Esophagus muscularis mucosa (tissue), 4 donors: ENCODE results near the gene KLHL42.

Experiments used
- EP300 ChIP-seq: sonication (generic); formaldehyde crosslinking; IDR thresholded peaks from one replicate; pipeline ENCODE4 v1.6.1; 2017; ENCODE audit warnings: antibody characterized with exemption
- POLR2A ChIP-seq: fragments of 450-650 bp; IDR thresholded peaks from one replicate; pipeline ENCODE4 v1.6.1; 2017; ENCODE audit warnings: antibody characterized with exemption, moderate library complexity, mild to moderate bottlenecking, low read depth
- POLR2AphosphoS5 ChIP-seq, 2 donors: sonication (generic); formaldehyde crosslinking; IDR thresholded peaks; one replicate each; pipeline ENCODE4 v1.6.1; 2017; ENCODE audit warnings: antibody characterized with exemption in 2 of 2
- TF ChIP-seq, protein P1 (sequence below), 3 experiments: fragments of 200-600 bp in 2 of 3; fragments of 450-650 bp in 1 of 3; sonication (generic) in 2 of 3; IDR thresholded peaks; one replicate each; pipeline ENCODE4 v1.5.1; 2017 to 2019; ENCODE audit warnings: antibody characterized with exemption in 3 of 3, mild to moderate bottlenecking in 2 of 3, moderate library complexity in 1 of 3

DNA sequence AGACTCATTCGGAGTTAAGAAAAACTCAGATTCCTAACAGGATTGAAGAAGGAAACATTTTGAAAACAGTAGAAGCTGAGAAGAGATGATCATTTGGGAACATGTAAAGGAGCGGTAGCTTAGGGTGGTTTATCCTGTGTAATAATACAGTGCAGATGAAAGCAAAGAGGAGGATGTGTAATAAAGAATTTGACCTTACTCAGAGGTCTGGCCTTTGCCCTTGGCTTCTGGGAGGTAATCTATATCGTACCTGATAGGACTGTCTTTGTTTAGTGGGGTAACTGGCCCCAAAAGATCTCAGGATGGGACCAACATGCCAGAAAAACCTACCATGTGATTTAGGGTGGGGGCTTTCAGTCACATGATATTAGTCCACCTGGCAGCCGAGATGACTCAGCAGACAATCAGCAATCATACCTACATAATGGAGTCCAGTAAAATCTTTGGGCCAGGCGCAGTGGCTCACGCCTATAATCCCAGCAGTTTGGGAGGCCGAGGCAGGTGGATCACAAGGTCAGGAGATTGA, 23.3 kb upstream of the KLHL42 start:
- TF ChIP-seq POLR2A (no peak), EP300 (no peak), POLR2AphosphoS5 (IDR thresholded peaks at IDR 0.05) (no peak)
- TF ChIP-seq, protein P1, sequence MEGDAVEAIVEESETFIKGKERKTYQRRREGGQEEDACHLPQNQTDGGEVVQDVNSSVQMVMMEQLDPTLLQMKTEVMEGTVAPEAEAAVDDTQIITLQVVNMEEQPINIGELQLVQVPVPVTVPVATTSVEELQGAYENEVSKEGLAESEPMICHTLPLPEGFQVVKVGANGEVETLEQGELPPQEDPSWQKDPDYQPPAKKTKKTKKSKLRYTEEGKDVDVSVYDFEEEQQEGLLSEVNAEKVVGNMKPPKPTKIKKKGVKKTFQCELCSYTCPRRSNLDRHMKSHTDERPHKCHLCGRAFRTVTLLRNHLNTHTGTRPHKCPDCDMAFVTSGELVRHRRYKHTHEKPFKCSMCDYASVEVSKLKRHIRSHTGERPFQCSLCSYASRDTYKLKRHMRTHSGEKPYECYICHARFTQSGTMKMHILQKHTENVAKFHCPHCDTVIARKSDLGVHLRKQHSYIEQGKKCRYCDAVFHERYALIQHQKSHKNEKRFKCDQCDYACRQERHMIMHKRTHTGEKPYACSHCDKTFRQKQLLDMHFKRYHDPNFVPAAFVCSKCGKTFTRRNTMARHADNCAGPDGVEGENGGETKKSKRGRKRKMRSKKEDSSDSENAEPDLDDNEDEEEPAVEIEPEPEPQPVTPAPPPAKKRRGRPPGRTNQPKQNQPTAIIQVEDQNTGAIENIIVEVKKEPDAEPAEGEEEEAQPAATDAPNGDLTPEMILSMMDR (IDR thresholded peaks at IDR 0.05): no peak
